HG02852 (cell line): ENCODE results near the gene CFAP45.

Experiments
- ATAC-seq: cut with Tn5 transposase; IDR thresholded peaks from one replicate; pipeline ENCODE4 v1.9.1; 2021; ENCODE audit warnings: mild to moderate bottlenecking, moderate library complexity; ENCODE audit not compliant: unreplicated experiment

CFAP45 gene

GRCh38 chr1:159855709-159856108, 44.3 kb downstream of the CFAP45 start:
- no peak for ATAC-seq

GRCh38 chr1:159854693-159855192, 45.2 kb downstream of the CFAP45 start:
- peak; percentile 77 for ATAC-seq

DNA sequence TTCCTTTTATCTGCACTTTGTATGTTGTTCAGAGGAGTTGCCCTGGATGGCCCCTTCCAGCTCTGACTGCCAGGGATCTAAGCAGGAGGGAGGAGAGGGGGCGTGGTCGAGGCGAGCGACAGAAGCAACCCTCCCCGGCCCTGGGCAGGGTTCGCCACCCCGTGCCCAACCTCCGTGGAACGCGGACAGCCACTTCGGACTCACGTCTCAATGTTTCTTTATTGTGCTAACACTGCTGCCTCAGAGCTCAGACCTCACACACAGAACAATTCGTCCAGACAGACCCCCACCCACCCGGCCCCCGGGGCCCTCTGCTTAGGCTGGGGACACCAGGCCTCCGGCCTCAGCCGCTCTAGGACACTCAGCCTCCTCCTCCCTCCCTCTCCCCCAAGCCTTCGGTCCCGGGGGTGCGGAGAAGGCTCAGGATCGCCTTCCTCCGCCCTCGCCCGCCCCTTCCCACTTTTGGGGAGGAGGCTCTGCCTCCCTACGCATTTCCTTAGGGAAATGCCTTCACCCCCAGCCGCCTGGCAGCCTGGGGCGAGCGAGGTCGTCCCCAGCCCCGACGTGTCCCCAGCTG, 45.8 kb downstream of the CFAP45 start:
- peak; percentile 6 for ATAC-seq

GRCh38 chr1:159853417-159854115, 46.4 kb downstream of the CFAP45 start:
- no peak for ATAC-seq

DNA sequence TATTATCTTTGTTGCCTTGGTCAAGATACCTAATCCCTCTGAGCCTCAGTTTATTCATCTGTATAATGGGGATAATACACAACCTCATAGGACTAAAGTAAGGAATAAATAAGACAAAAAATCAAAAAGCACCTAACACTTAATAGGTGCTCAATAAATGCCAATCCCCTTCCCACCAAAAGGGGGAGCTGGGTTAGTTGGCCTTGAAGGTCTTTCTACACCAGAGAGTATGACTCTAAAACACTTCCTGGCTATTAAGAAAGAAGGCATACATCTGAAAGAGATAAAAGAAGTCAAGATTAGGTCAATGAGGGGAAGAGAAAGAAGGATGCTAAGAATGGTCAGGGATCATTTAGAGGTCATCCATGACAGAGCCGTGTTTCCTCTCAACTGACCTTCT, 48.6 kb downstream of the CFAP45 start:
- ATAC-seq, result no peak

DNA sequence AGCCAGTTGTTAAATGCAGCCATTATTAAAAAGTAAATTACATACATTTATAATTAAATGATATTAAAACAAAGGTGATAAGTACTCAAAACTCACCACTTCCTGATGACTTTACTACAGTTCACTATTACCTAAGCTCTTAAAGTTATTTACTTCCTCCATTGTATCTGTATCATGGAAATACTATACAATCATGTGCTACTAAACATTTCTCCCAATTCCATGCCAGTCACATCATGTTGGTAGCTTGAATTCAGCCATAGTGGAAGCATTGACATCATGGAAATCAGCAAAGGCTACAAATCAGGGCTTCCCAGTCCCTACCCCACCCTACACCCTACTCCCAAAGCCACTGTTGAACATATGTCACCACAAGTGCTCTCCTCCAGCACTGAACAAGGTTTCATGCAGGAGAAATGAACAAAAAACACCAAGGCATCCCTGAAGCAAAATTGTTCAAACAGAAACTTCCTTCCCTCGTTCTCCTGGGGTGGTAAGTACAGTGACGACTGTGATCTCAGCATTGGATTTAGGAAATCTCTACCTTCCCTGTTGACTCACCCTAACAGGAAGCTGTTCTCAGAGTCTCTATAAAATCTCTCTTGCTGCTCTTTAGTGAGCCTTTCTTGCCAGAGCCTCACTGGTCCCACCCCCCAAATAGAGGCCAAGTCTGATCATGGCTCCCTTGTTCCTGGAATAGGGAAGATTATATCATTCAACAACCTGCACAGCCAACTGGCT, 50.2 kb downstream of the CFAP45 start:
- no peak for ATAC-seq

GRCh38 chr1:159848326-159848725, 51.6 kb downstream of the CFAP45 start:
- no peak for ATAC-seq

GRCh38 chr1:159847231-159847630, 52.7 kb downstream of the CFAP45 start:
- ATAC-seq, result no peak

DNA sequence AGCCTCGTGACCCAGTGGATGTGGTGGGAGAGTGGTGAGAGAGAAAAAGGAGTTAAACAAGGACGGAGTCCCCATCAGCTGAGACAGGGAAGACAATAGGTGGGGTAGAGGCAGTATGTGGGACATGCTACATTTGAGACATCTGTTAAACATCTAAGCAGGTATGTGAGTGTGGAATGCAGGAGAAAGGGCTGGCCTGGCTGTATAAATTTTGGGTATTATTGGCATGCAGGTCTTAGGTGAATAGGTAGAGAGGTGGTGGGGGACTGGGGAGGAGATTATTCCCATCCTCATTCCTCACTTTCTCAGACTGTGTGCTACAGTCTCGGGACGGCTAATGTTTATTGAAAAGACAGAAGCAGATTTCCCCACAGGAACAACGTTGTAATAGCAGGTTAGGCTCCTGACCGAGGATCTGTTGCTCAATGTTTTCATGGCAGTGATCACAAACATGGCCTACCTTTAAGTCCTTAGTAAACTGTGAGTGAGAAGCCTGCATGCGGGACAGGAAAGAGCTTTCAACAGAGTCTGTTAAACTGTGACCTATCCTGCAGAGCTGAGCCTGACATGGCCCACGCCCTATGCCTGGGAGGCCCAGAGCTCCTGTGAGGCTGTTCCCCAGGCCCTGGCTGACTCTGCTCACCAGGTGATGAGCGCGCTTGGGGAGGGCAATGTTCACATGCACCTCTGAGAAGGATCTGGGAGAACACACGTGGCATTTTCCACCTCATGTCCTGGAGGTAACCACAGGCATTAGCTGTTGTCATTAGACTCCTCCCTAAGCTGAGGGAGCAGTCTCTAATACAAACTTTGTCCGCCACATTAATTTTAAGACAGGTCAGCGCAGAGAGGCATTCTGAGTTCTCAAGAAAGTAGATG, 54.0 kb downstream of the CFAP45 start:
- no peak for ATAC-seq

DNA sequence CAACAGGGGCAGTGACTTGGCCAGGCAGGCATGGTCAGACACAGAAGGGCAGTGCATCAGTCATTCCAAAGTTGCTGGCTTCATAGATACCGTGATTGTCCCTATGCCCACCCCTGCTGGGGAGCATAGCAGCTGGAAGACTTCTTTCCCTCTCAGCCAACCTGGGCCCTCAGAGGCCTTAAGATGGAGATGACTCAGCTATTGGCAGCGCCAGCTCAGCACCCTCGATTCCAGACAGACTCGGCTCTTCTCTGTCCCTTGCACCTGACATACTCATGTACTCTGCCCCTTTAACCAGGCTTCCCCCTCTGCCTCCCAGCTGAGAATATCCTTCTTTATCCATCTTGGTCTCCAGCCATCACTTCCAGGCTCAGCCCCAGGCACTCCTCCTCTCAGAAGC, 56.5 kb downstream of the CFAP45 start:
- no peak for ATAC-seq

DNA sequence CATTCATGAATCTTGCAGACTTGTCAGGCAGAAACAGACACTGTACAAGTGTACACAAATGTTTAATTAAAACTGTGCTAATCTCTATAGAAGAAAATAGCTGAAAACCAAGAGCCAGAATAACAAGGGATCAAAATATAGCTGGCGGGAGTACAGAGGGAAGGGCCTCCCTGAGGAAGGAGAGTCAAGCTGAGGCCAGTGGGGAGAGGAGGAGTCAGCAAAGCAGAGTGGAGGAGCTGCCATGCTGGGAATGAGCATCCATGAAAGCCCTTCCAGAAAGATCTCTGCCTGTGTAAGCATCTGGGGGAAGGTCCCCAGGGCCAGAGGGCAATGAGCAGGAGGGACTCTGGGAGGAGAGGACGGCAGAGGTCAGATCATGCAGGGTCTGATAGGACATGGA, 58.2 kb downstream of the CFAP45 start:
- no peak for ATAC-seq

DNA sequence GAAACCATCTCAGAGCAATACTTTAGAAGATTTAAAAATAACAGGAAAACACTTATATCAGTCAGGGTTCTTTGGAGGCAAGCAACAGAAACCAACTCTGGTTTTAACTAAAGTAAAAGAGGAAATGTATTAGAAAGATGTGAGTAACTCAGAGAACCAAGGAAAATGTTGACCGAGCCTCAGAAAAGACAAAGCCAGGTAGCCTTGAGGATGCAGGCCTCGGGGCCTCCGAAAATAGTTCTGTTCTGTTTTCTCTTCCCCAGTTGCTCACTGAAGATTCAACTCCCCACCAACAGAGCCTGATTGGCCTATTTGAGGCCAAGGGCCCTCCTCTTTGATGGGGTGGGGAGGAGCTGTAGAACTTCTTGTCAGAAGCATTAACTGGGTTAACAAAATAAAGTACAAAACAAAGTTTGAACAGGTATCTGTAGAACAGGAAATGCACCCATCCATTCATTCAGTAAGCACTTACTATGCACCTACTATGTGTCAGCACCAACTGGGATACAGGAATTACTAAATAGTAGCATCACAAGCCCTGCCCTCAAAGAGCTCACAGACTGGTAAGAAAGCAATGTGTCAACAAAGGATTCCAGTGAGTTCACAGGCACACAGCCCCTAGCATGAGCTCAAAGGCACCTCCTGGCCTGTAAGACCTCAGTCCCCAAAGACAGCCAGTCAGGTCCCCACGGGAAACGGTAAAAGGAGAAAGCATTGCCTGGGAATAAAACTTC, 60.7 kb downstream of the CFAP45 start:
- ATAC-seq, result peak; percentile 84

DNA sequence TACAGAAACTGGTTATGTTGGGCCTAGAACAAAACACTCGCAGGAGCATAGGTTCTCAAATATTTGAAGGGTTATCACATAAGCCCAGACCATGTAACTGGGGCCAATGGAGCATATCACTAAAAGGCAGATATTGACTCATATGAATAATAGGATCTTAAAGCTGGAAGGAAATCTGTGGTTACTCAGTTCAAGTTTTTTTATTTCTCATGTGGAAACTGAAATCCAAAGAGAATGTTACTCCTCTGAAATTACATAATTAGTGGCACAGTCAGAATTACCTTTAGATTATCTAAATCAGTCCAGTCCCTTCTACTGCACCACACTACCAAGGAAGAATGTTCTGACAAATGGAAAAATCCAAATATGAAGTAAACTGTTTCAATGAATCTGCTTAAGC, 61.2 kb downstream of the CFAP45 start:
- ATAC-seq, result peak; percentile 65

- ATAC-seq, result no peak
These were observed 64.0 kb downstream of the CFAP45 start for GRCh38 chr1:159835862-159836525.

- ATAC-seq, result no peak
These were observed 64.6 kb downstream of the CFAP45 start for GRCh38 chr1:159835356-159835755.

GRCh38 chr1:159832309-159832708, 67.7 kb downstream of the CFAP45 start:
- ATAC-seq, result no peak

DNA sequence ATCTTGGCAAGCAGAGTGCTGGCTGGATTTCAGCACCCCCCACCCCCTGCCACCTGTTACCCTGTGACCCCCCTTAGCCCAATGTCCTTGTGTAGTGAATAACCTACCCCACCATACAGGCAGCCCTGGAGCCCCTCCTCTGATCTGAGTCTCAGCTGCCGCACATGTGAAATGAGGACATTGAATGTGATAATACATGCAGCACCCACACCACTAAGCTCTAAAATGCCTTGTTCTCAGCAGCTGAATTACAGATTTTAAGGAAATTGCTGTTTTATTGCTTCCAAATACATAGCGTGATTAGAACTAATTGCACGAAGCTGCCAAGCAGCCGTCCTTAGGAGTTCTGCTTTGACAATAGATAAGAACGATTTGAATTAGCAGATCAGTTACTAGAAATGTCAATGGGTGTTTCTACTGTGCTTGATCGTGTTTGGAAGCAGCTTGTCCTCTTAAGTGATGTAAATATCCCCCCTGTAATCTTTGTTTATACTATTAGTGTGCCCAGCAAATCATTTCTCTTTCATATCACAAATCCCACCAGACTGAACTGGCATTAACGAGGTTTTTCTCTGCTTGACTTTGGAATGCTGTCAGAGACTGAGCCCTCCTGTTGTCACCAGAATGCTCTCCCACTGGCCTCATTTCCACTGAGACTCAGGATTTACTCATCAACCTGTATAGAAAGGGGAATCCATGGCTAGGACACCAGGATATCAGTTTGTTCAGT, 68.4 kb downstream of the CFAP45 start:
- ATAC-seq, result no peak

DNA sequence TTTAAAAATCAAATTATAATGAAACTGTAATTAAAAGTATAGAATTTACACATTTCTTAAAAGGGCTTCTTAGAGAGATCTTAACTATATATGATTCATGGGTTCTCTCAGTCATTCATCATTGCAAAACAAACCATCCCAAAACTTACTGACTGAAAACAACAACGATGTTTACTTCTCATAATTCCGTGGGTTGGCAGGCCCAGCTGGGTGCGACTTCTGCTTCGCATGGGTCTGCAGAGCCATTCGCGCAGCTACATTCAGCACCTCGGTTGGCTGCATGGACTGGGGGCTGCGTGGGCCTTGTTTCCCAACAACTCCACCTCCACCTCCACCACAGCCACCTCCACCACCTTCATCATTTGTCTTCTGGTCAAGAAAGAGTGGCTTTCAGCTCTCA, 69.2 kb downstream of the CFAP45 start:
- no peak for ATAC-seq

DNA sequence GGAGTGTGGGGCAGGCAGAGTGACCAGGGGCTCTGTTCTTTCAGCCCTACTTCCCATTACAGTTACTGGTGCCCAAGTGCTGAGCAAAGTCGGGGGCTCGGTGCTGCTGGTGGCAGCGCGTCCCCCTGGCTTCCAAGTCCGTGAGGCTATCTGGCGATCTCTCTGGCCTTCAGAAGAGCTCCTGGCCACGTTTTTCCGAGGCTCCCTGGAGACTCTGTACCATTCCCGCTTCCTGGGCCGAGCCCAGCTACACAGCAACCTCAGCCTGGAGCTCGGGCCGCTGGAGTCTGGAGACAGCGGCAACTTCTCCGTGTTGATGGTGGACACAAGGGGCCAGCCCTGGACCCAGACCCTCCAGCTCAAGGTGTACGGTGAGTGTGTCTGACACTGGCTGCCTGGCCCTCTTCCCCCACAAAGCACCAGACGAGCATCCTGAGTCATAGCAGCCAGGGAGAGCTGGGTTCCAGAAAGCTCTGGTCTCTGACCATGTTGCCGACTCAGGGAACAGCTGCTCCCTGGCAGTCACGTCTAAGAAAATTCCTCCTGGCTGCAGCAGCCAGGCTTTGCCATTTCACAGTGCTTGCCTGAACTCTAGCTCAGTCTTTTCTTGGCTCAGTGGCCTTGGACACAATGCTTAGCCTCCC, 70.0 kb downstream of the CFAP45 start:
- no peak for ATAC-seq
